Fibroblast of lung (primary cell): Measurements from ENCODE around the gene UIMC1. TPM values are rescaled to one million over a fixed set of nuclear protein-coding genes. Genes with fewer than 3 reads are reported as not detected.

Experiments used
- DNase-seq, 2 donors: peaks; one replicate each; pipeline versions ENCODE4 v3.0.0 to v3.0.0-alpha.2; 2010; ENCODE audit warnings: low read depth in 2 of 2
- H2AFZ ChIP-seq: 2 replicates; pipeline ENCODE4 v1.5.1; 2012; ENCODE audit warnings: low read length, control low read depth, inconsistent platforms
- H3K27ac ChIP-seq: 2 replicates; pipeline ENCODE4 v1.5.1; 2011; ENCODE audit warnings: low read length, control low read depth; ENCODE audit not compliant: insufficient read depth
- H3K27me3 ChIP-seq: 2 replicates; pipeline ENCODE4 v1.5.1; 2011; ENCODE audit warnings: mild to moderate bottlenecking, low read length; ENCODE audit not compliant: control insufficient read depth, insufficient read depth
- H3K36me3 ChIP-seq: 2 replicates; pipeline ENCODE4 v1.5.1; 2011; ENCODE audit warnings: low read length; ENCODE audit not compliant: control insufficient read depth, insufficient read depth
- H3K4me1 ChIP-seq: 2 replicates; pipeline ENCODE4 v1.5.1; 2011; ENCODE audit warnings: low read length; ENCODE audit not compliant: control insufficient read depth, insufficient read depth; ENCODE audit errors: extremely low read depth
- H3K4me2 ChIP-seq: 2 replicates; pipeline ENCODE4 v1.5.1; 2011; ENCODE audit warnings: low read length, control low read depth; ENCODE audit not compliant: insufficient read depth; ENCODE audit errors: extremely low read depth
- H3K4me3 ChIP-seq, 4 experiments: fragments of 200-600 bp in 1 of 4; sonication (generic) in 1 of 4; replicated peaks in 1 of 4; 2 replicates each; pipeline ENCODE4 v1.5.1; 2011 to 2016; ENCODE audit warnings: low read length in 4 of 4, low read depth in 3 of 4, mild to moderate bottlenecking in 3 of 4, control low read depth in 2 of 4, inconsistent platforms in 1 of 4, mixed read lengths in 1 of 4; ENCODE audit not compliant: insufficient read depth in 1 of 4; ENCODE audit errors: control extremely low read depth in 1 of 4
- H3K79me2 ChIP-seq: 2 replicates; pipeline ENCODE4 v1.5.1; 2012; ENCODE audit warnings: mild to moderate bottlenecking, low read length, inconsistent platforms; ENCODE audit not compliant: control insufficient read depth, insufficient read depth
- H3K9ac ChIP-seq: 2 replicates; pipeline ENCODE4 v1.5.1; 2011; ENCODE audit warnings: mild to moderate bottlenecking, low read length, control low read depth; ENCODE audit not compliant: insufficient read depth
- H3K9me3 ChIP-seq: 2 replicates; pipeline ENCODE4 v1.5.1; 2012; ENCODE audit warnings: low read depth, low read length; ENCODE audit not compliant: control insufficient read depth, insufficient read depth
- H4K20me1 ChIP-seq: 2 replicates; pipeline ENCODE4 v1.5.1; 2011; ENCODE audit warnings: low read length; ENCODE audit not compliant: control insufficient read depth, insufficient read depth; ENCODE audit errors: extremely low read depth
- EZH2 ChIP-seq: IDR thresholded peaks from 2 replicates; pipeline ENCODE4 v1.5.1; 2012; ENCODE audit warnings: low read length, control low read depth, mild to moderate bottlenecking; ENCODE audit errors: missing control alignments
- polyA plus RNA-seq, 2 donors: library from polyadenylated mRNA; depleted of rRNA in 1 of 2; stranded (reverse) in 1 of 2; unstranded in 1 of 2; fragments of >200 nt; gene quantifications; 2 replicates each; pipeline ENCODE4 v1.2.1, GENCODE V29; 2011 to 2012; ENCODE audit warnings: missing spikeins in 1 of 2
- total RNA-seq: library from RNA; depleted of rRNA; stranded (reverse); fragments of >200 nt; gene quantifications from 2 replicates; pipeline ENCODE4 v1.2.1, GENCODE V29; 2014
- TF ChIP-seq, protein P1 (sequence below), 2 donors: IDR thresholded peaks in 1 of 2; conservative IDR thresholded peaks in 1 of 2; 1 replicate in 1 of 2; 2 replicates in 1 of 2; pipeline ENCODE4 v1.5.1; 2011 to 2012; ENCODE audit warnings: low read length in 2 of 2, control low read depth in 1 of 2, inconsistent platforms in 1 of 2, low read depth in 1 of 2, mild to moderate bottlenecking in 1 of 2

UIMC1 gene
- total and polyA plus RNA-seq, 2 donors (not counting 1 experiment from before 2014, with no cell fraction given) = 19.4 to 36.7 TPM

DNA sequence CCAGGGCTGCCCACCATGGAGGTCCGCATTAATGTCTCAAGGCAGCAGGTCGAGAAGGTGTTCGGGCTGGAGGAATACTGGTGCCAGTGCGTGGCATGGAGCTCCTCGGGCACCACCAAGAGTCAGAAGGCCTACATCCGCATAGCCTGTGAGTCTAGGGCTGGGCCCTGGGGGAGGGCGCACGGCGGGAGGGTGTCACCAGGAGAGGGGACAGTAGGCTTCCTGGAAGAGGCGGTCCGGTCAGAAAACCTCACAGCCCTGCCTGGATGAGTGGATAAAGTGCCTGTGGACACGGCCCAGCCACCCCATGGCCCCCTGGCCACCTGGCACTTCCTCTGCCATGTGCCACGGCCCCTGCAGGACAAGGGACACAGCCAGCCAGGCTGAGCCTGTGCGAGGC lies 138.5 kb downstream of the UIMC1 start:
- Histone ChIP-seq H3K9me3 (no peaks in the 10 kb centered on the region), H3K27me3 (peaks cover 17% of the 10 kb centered on the region), H3K4me1 (no peaks in the 10 kb centered on the region), H4K20me1 (no peaks in the 10 kb centered on the region), H3K36me3 (no peaks in the 10 kb centered on the region), H3K4me3 (no peak overlapping the region), H3K9ac (no peak overlapping the region), H3K4me2 (no peak overlapping the region), H3K79me2 (no peaks in the 10 kb centered on the region), H3K27ac (no peak overlapping the region), H2AFZ (no peak overlapping the region)
- no peak for DNase-seq
- TF ChIP-seq EZH2 = no peak
- TF ChIP-seq, protein P1, sequence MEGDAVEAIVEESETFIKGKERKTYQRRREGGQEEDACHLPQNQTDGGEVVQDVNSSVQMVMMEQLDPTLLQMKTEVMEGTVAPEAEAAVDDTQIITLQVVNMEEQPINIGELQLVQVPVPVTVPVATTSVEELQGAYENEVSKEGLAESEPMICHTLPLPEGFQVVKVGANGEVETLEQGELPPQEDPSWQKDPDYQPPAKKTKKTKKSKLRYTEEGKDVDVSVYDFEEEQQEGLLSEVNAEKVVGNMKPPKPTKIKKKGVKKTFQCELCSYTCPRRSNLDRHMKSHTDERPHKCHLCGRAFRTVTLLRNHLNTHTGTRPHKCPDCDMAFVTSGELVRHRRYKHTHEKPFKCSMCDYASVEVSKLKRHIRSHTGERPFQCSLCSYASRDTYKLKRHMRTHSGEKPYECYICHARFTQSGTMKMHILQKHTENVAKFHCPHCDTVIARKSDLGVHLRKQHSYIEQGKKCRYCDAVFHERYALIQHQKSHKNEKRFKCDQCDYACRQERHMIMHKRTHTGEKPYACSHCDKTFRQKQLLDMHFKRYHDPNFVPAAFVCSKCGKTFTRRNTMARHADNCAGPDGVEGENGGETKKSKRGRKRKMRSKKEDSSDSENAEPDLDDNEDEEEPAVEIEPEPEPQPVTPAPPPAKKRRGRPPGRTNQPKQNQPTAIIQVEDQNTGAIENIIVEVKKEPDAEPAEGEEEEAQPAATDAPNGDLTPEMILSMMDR (conservative IDR thresholded peaks at IDR 0.05 in 1 of 2, IDR thresholded peaks at IDR 0.05 in 1 of 2; ENCODE audit: low read depth in 1 of 2, low read length in 2 of 2) = no peak

DNA sequence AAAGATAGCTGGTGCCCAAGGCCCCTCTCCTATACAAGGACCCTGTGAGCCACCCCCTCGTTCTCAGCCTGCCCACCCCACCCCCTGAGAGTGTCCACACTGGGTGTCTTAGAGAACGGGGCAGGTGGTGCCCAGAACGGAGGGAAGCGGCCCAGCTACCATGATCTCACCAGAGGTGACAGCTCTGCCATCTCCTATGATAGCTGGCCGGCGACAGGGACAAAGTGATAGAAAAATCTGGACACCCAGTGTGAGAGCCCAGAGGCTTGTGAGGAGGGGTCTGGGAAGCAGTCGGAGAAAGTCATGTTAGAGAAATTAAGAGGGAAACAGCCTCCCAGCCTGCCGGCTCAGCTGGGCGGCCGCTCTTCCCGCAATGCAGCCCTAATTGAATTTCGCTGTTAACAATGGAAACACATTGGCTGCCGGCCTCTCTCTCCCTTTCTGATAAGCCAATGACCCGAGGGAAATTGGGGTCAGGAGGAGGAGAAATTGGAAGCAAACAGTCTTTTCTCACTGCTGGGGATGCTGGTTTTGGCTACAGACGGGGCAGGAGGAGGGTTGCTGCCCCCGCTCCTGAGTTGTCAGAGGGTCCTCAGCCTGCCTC lies 139.8 kb downstream of the UIMC1 start:
- no peak overlapping the region for H2AFZ ChIP-seq
- no peaks in the 10 kb centered on the region for H4K20me1 ChIP-seq
- TF ChIP-seq, protein P1 (conservative IDR thresholded peaks at IDR 0.05 in 1 of 2, IDR thresholded peaks at IDR 0.05 in 1 of 2; ENCODE audit: low read depth in 1 of 2, low read length in 2 of 2) = no peak
- TF ChIP-seq EZH2 = no peak
- no peak overlapping the region for H3K27ac ChIP-seq
- no peaks in the 10 kb centered on the region for H3K79me2 ChIP-seq
- no peak for DNase-seq
- H3K4me3 ChIP-seq = no peak overlapping the region
- no peak overlapping the region for H3K4me2 ChIP-seq
- no peak overlapping the region for H3K9ac ChIP-seq
- H3K36me3 ChIP-seq = no peaks in the 10 kb centered on the region
- H3K4me1 ChIP-seq = no peaks in the 10 kb centered on the region
- peaks cover 17% of the 10 kb centered on the region for H3K27me3 ChIP-seq
- H3K9me3 ChIP-seq = no peaks in the 10 kb centered on the region

DNA sequence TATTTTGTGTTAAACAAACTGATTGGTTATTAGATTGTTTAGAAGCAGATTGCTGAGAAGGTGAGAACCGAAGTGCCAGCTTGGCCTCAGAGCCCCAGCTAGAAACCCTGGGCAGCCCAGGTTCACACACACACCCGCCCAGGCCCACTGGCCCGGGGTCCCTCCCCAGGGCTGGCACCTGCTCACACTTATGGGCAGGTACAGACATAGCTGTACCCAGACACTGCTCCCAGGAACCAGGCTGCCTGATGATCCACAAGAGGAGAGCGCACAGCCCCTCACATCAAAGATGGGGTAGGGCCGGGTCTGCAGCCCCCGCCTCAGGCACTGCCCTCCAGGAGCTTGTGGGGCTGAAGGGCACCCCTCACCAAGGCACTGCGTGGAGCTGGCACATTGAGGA lies 140.6 kb downstream of the UIMC1 start:
- no peak overlapping the region for H3K4me3 ChIP-seq
- H4K20me1 ChIP-seq = no peaks in the 10 kb centered on the region
- no peaks in the 10 kb centered on the region for H3K4me1 ChIP-seq
- no peaks in the 10 kb centered on the region for H3K79me2 ChIP-seq
- no peak for DNase-seq
- no peak for TF ChIP-seq EZH2
- TF ChIP-seq, protein P1 (conservative IDR thresholded peaks at IDR 0.05 in 1 of 2, IDR thresholded peaks at IDR 0.05 in 1 of 2; ENCODE audit: low read depth in 1 of 2, low read length in 2 of 2) = no peak
- H3K27ac ChIP-seq = no peak overlapping the region
- no peak overlapping the region for H2AFZ ChIP-seq
- no peak overlapping the region for H3K4me2 ChIP-seq
- H3K9ac ChIP-seq = no peak overlapping the region
- H3K36me3 ChIP-seq = no peaks in the 10 kb centered on the region
- peaks cover 17% of the 10 kb centered on the region for H3K27me3 ChIP-seq
- no peaks in the 10 kb centered on the region for H3K9me3 ChIP-seq
